Cardiac muscle cell (in vitro differentiated cells and primary cell): ENCODE data around the gene MRPL2. TPM values are rescaled to one million over a fixed set of nuclear protein-coding genes. Genes with fewer than 3 reads are reported as not detected.

Experiments used
- DNase-seq, 2 donors: peaks; one replicate each; pipeline versions ENCODE4 v3.0.0 to v3.0.0-alpha.2; 2010 to 2017; ENCODE audit warnings: low read depth in 1 of 2, low spot score in 1 of 2
- H3K27ac ChIP-seq: fragments of 200-600 bp; sonication (generic); 2 replicates; pipeline ENCODE4 v1.5.1; 2016
- H3K27me3 ChIP-seq: fragments of 200-600 bp; sonication (generic); 2 replicates; pipeline ENCODE4 v1.6.0; 2016; ENCODE audit warnings: control low read depth
- H3K36me3 ChIP-seq: fragments of 200-600 bp; sonication (generic); 2 replicates; pipeline ENCODE4 v1.5.1; 2016; ENCODE audit warnings: control low read depth
- H3K4me1 ChIP-seq: fragments of 200-600 bp; sonication (generic); 2 replicates; pipeline ENCODE4 v1.8.1; 2017; ENCODE audit warnings: low read depth, mild to moderate bottlenecking, mixed run types
- H3K4me3 ChIP-seq: fragments of 200-600 bp; sonication (generic); 2 replicates; pipeline ENCODE4 v1.5.1; 2016; ENCODE audit warnings: mild to moderate bottlenecking
- H3K9me3 ChIP-seq: fragments of 200-600 bp; sonication (generic); 2 replicates; pipeline ENCODE4 v1.5.1; 2017; ENCODE audit warnings: low read depth, mild to moderate bottlenecking, control low read depth
- CTCF ChIP-seq: IDR thresholded peaks from 2 replicates; pipeline ENCODE4 v1.5.1; 2012; ENCODE audit warnings: low read depth, mild to moderate bottlenecking, low read length
- polyA plus RNA-seq: library from polyadenylated mRNA; unstranded; fragments of >200 nt; fragmentation: Nextera tagmentation; extraction: Ambion mirVana; gene quantifications from 2 replicates; pipeline ENCODE4 v1.2.1, GENCODE V29; 2016
- total RNA-seq: library from RNA; depleted of rRNA; stranded (reverse); fragments of >200 nt; gene quantifications from 2 replicates; pipeline ENCODE4 v1.2.3, GENCODE V29; 2016

Gene MRPL2
- total and polyA plus RNA-seq, 2 experiments from 2014 or later = 49.1 to 148 TPM

DNA sequence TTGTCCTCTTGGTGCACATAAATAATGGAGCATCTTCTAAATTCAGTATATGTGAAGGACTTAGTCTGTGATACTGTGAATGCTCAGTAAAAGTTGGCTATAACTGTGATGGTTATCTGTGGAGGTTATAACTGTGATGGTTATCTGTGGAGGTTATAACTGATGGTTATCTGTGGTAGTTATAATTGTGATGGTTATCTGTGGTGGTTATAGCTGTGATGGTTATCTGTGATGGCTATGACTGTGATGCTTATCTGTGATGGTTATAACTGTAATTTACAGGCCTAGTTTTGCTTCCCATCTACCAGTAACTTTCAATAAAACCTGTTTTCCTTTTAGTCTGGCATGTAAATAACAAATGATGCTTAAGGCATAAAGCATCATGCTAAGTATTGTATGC, 33.4 kb upstream of the MRPL2 start:
- peaks cover 41% of the 10 kb centered on the region for H3K4me1 ChIP-seq
- no peaks in the 10 kb centered on the region for H3K9me3 ChIP-seq
- no peak for TF ChIP-seq CTCF
- no peak for DNase-seq
- H3K4me3 ChIP-seq = no peak overlapping the region
- H3K27ac ChIP-seq = no peak overlapping the region
- H3K27me3 ChIP-seq = no peaks in the 10 kb centered on the region
- H3K36me3 ChIP-seq = no peaks in the 10 kb centered on the region

DNA sequence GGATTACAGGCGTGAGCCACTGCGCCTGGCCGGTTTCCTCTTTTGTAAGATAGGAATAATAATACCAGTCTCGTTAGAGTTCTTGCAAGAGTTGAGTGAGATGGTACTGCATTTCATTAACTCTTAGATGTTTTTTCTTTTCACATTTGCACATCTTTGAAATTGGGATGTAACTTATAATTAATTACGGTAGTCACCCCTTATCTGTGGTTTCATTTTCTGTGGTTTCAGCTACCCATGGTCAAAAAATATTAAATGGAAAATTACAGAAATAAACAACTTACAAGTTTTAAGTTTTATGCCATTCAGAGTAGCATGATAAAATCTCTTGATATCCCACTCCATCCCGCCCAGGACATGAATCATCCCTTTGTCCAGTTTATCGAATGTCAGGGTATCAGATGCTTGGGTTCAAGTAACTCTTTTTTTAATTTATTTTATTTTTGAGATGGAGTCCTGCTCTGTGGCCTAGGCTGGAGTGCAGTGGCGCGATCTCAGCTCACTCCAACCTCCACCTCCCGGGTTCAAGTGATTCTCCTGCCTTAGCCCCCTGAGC, 32.3 kb upstream of the MRPL2 start:
- Histone ChIP-seq H3K9me3 (no peaks in the 10 kb centered on the region), H3K27me3 (no peaks in the 10 kb centered on the region), H3K27ac (no peak overlapping the region), H3K36me3 (no peaks in the 10 kb centered on the region), H3K4me1 (peaks cover 31% of the 10 kb centered on the region), H3K4me3 (no peak overlapping the region)
- no peak for TF ChIP-seq CTCF
- no peak for DNase-seq

DNA sequence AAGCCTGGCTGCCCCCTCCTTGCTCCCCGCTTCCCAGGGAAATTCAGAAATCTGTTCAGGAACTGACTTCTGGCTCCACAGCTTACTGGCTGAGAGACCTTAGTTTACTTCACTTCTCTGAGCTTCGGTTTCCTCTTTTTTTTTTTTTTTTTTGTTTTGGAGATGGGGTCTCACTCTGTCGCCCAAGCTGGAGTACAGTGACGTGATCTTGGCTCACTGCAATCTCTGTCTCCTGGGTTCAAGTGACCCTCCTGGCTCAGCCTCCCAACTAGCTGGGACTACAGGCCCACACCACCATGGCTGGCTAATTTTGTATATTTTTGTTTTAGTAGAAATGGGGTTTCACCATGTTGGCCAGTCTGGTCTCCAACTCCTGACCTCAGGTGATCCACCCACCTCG, 31.8 kb upstream of the MRPL2 start:
- Histone ChIP-seq H3K4me3 (no peak overlapping the region), H3K27me3 (no peaks in the 10 kb centered on the region), H3K36me3 (no peaks in the 10 kb centered on the region), H3K4me1 (peaks cover 27% of the 10 kb centered on the region), H3K27ac (peak overlapping the region; percentile 82), H3K9me3 (no peaks in the 10 kb centered on the region)
- DNase-seq = no peak
- TF ChIP-seq CTCF = no peak

DNA sequence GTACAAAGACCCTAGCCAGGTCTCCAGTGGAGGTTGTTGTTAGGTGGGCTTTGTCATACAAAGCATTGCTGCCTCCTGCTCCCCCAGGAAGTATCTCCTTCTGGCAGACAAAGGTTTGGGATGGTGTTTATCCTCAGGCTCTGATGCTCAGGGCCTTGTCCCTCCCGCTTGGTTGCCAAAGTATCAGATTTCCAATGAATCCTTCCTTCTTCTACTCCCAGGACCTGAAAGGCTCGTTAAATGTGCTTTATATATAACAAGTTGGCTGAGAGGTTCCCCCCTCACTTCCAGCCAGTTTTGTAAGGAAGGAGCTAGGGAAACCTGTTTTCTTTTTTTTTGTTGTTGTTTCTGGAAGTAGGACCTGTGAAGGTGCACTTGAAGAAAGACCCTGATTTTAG, 31.3 kb upstream of the MRPL2 start:
- Histone ChIP-seq H3K36me3 (no peaks in the 10 kb centered on the region), H3K9me3 (no peaks in the 10 kb centered on the region), H3K27ac (peak overlapping the region; percentile 82), H3K4me1 (peaks cover 22% of the 10 kb centered on the region), H3K4me3 (no peak overlapping the region), H3K27me3 (no peaks in the 10 kb centered on the region)
- no peak for DNase-seq
- TF ChIP-seq CTCF = no peak

DNA sequence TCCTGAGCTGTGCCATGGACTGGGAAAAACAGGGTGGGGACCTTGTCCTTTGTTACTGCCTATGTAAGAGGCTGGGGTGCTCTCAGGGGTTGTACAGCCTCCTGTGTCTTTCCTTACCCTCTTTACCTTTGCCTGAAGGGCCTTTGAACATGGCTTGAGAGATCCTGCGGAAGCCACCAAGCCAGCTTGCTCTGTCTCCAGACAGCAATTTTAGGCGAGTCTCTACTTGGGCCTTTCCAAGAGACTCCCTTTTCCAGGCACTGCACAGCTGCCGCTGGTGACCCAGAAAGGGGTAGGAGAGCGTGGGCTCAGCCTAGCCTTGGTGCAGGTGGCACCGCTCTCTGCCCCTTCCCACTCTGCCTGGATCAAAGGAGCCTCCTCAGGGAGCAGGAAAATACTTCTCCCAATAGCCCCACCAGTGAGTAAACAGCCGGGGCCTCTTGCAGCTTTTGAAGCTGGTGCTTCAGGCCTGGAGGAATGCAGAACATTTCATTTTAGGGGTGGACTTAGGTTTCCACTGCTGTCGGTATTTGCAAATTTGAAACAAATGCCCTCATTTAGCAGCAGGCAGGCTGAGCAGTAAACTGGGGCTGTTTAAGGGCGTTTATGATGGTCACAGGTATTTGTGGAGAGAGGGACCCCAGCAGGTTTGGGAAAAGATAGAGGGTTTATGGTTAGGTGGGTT, 30.8 kb upstream of the MRPL2 start:
- Histone ChIP-seq H3K4me3 (no peak overlapping the region), H3K9me3 (no peaks in the 10 kb centered on the region), H3K36me3 (no peaks in the 10 kb centered on the region), H3K27ac (peak overlapping the region; percentile 82), H3K4me1 (peaks cover 19% of the 10 kb centered on the region), H3K27me3 (no peaks in the 10 kb centered on the region)
- no peak for DNase-seq
- no peak for TF ChIP-seq CTCF
